HepG2 (cell line): ENCODE data around the gene RAMAC. TPM values are rescaled to one million over a fixed set of nuclear protein-coding genes. Genes with fewer than 3 reads are reported as not detected.

Experiments
- ARID4A ChIP-seq: sonication (generic); formaldehyde crosslinking; IDR thresholded peaks from 2 replicates; pipeline ENCODE4 v1.5.0; 2020; ENCODE audit warnings: mild to moderate bottlenecking, missing genetic modification reagents, borderline replicate concordance
- FOXJ3 ChIP-seq: sonication (generic); formaldehyde crosslinking; IDR thresholded peaks from 2 replicates; pipeline ENCODE4 v1.4.0; 2020; ENCODE audit warnings: missing genetic modification reagents, mild to moderate bottlenecking, borderline replicate concordance
- FOXO1 ChIP-seq: sonication (generic); formaldehyde crosslinking; IDR thresholded peaks from 2 replicates; pipeline ENCODE4 v1.4.0; 2020; ENCODE audit warnings: missing genetic modification reagents
- KAT7 ChIP-seq: IDR thresholded peaks from 2 replicates; pipeline ENCODE4 v1.6.1; 2018; ENCODE audit warnings: borderline replicate concordance, missing compliant biosample characterization
- KLF12 ChIP-seq: sonication (generic); formaldehyde crosslinking; IDR thresholded peaks from 2 replicates; pipeline ENCODE4 v1.4.0; 2020; ENCODE audit warnings: missing genetic modification reagents, borderline replicate concordance
- NR2F6 ChIP-seq, 2 experiments: IDR thresholded peaks; 2 replicates each; pipeline ENCODE4 v1.6.1; 2016; ENCODE audit warnings: antibody characterized with exemption in 1 of 2, mild to moderate bottlenecking in 1 of 2
- PHF21A ChIP-seq: sonication (generic); formaldehyde crosslinking; IDR thresholded peaks from 2 replicates; pipeline ENCODE4 v1.5.0; 2020; ENCODE audit warnings: mild to moderate bottlenecking, missing genetic modification reagents
- PRMT3 ChIP-seq: sonication (generic); formaldehyde crosslinking; IDR thresholded peaks from 2 replicates; pipeline ENCODE4 v1.8.1; 2022; ENCODE audit warnings: low read depth, mild to moderate bottlenecking, moderate library complexity, missing genetic modification reagents, borderline replicate concordance
- SMYD3 ChIP-seq: sonication (generic); formaldehyde crosslinking; IDR thresholded peaks from 2 replicates; pipeline ENCODE4 v1.8.1; 2023; ENCODE audit warnings: mild to moderate bottlenecking, missing genetic modification reagents
- SOX13 ChIP-seq, 3 experiments: fragments of 450-650 bp in 1 of 3; sonication (generic) in 1 of 3; formaldehyde crosslinking in 1 of 3; IDR thresholded peaks in 2 of 3; conservative IDR thresholded peaks in 1 of 3; 2 replicates each; pipeline versions ENCODE4 v1.5.0 to v1.6.1; 2016 to 2020; ENCODE audit warnings: antibody characterized with exemption in 1 of 3, mild to moderate bottlenecking in 1 of 3, missing compliant biosample characterization in 1 of 3, missing genetic modification reagents in 1 of 3, moderate library complexity in 1 of 3
- TARDBP ChIP-seq: sonication (generic); formaldehyde crosslinking; IDR thresholded peaks from 2 replicates; pipeline ENCODE4 v1.8.0; 2022; ENCODE audit warnings: mild to moderate bottlenecking, missing genetic modification reagents
- U2AF1 ChIP-seq: fragments of 200-400 bp; formaldehyde crosslinking; optimal IDR thresholded peaks from 2 replicates; pipeline ENCODE3; 2017; ENCODE audit warnings: mild to moderate bottlenecking, low read depth, low read length
- ZNF138 ChIP-seq: sonication (generic); formaldehyde crosslinking; IDR thresholded peaks from 2 replicates; pipeline ENCODE4 v1.5.0; 2020; ENCODE audit warnings: mild to moderate bottlenecking, low read depth, missing genetic modification reagents
- ZNF225 ChIP-seq: sonication (generic); formaldehyde crosslinking; IDR thresholded peaks from 2 replicates; pipeline ENCODE4 v1.4.0; 2020; ENCODE audit warnings: mild to moderate bottlenecking, missing genetic modification reagents
- ZNF30 ChIP-seq: sonication (generic); formaldehyde crosslinking; IDR thresholded peaks from 2 replicates; pipeline ENCODE4 v1.5.0; 2020; ENCODE audit warnings: mild to moderate bottlenecking, missing genetic modification reagents
- ZNF572 ChIP-seq: sonication (generic); formaldehyde crosslinking; IDR thresholded peaks from 2 replicates; pipeline ENCODE4 v1.5.1; 2020; ENCODE audit warnings: mild to moderate bottlenecking, missing genetic modification reagents
- ZNF609 ChIP-seq: sonication (generic); formaldehyde crosslinking; IDR thresholded peaks from 2 replicates; pipeline ENCODE4 v1.4.0; 2020; ENCODE audit warnings: mild to moderate bottlenecking, missing genetic modification reagents, borderline replicate concordance
- polyA plus RNA-seq, 8 experiments: library from polyadenylated mRNA; depleted of rRNA in 3 of 8; stranded (reverse) in 7 of 8; unstranded in 1 of 8; fragments of >200 nt; fragmentation: Illumina TruSeq in 4 of 8; extraction: Trizol in 4 of 8; gene quantifications; 2 replicates each; pipeline versions ENCODE4 v1.2.1 to v1.2.3, GENCODE V29; 2011 to 2016; ENCODE audit warnings: low read depth in 4 of 8, missing spikeins in 1 of 8, mixed read lengths in 1 of 8; ENCODE audit not compliant: insufficient read depth in 1 of 8
- total RNA-seq, 5 experiments: library from RNA; depleted of rRNA; stranded (reverse); fragments of >200 nt; fragmentation: Illumina TruSeq; extraction: Trizol; gene quantifications; 2 replicates each; pipeline ENCODE4 v1.2.3, GENCODE V29; 2016; ENCODE audit warnings: low read depth in 1 of 5
- TF ChIP-seq, protein P1 (sequence below): sonication (generic); formaldehyde crosslinking; IDR thresholded peaks from 2 replicates; pipeline ENCODE4 v1.4.0; 2020; ENCODE audit warnings: missing genetic modification reagents

RAMAC gene
- total and polyA plus RNA-seq, 2 of the 13 experiments (the other 11 are each of a cell fraction or from before 2014, with no cell fraction given) = 22.2 to 45.9 TPM

GRCh38 chr15:83011271-83012075, 25.5 kb downstream of the RAMAC start, which contains the start of gene C15orf40 (continued):
- TF ChIP-seq TARDBP (CRISPR knock-in tag) (peak; percentile 55; the same call in 1 of the 2 replicates), U2AF1 (no peak), ZNF30 (peak; percentile 84), PHF21A (CRISPR knock-in tag) (peak; percentile 74; the same call in 1 of the 2 replicates), FOXO1 (CRISPR knock-in tag) (peak; percentile 39; the same call in 1 of the 2 replicates), ZNF609 (CRISPR knock-in tag) (peak; percentile 29; the same call in 1 of the 2 replicates), PRMT3 (CRISPR knock-in tag) (no peak), KAT7 (CRISPR knock-in tag) (no peak), SMYD3 (CRISPR knock-in tag) (no peak), KLF12 (CRISPR knock-in tag) (0 out of 2 replicates have a peak, but pooled peaks have one; percentile 31), ZNF225 (peak; percentile 30), NR2F6 (IDR thresholded peaks at IDR 0.05) (no peak), NR2F6 (CRISPR knock-in tag; IDR thresholded peaks at IDR 0.05) (0 out of 2 replicates have a peak, but pooled peaks have one; percentile 6), ARID4A (CRISPR knock-in tag) (peak; percentile 88), ZNF138 (CRISPR knock-in tag) (peak; percentile 63; the same call in 1 of the 2 replicates), ZNF572 (CRISPR knock-in tag) (peak; percentile 97), SOX13 (IDR thresholded peaks at IDR 0.05) (no peak), SOX13 (CRISPR knock-in tag; conservative IDR thresholded peaks at IDR 0.05 in 1 of 2, IDR thresholded peaks at IDR 0.05 in 1 of 2) (peak in 1 of 2 experiments; percentile 42; a peak in 1 of 4 replicates), FOXJ3 (peak; percentile 74; the same call in 1 of the 2 replicates)
- TF ChIP-seq, protein P1, sequence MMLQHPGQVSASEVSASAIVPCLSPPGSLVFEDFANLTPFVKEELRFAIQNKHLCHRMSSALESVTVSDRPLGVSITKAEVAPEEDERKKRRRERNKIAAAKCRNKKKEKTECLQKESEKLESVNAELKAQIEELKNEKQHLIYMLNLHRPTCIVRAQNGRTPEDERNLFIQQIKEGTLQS = peak; percentile 70
